GM23338 (cell line): ENCODE data around the gene RRP9. TPM values are rescaled to one million over a fixed set of nuclear protein-coding genes. Genes with fewer than 3 reads are reported as not detected.

ENCODE experiments used
- ATAC-seq: fragments of 200-7000 bp; cut with Tn5 transposase; 3 replicates; pipeline ENCODE4 v1.9.1; 2020
- DNase-seq: peaks from one replicate; pipeline ENCODE4 v3.0.0-alpha.2; 2015; ENCODE audit warnings: low spot score
- H2AFZ ChIP-seq: fragments of 200-600 bp; sonication (generic); 2 replicates; pipeline ENCODE4 v1.8.0; 2016; ENCODE audit warnings: antibody characterized with exemption, mild to moderate bottlenecking, moderate library complexity
- H3F3A ChIP-seq: fragments of 200-600 bp; sonication (generic); replicated peaks from 2 replicates; pipeline ENCODE4 v1.8.0; 2017; ENCODE audit warnings: antibody characterized with exemption, mixed run types, low read depth
- H3K27ac ChIP-seq: fragments of 200-600 bp; sonication (generic); 2 replicates; pipeline ENCODE4 v1.6.1; 2016; ENCODE audit warnings: low read depth
- H3K27me3 ChIP-seq: fragments of 200-600 bp; sonication (generic); 2 replicates; pipeline ENCODE4 v1.8.0; 2016; ENCODE audit warnings: mild to moderate bottlenecking, mixed run types, moderate library complexity; ENCODE audit not compliant: insufficient read depth
- H3K36me3 ChIP-seq: fragments of 200-600 bp; sonication (generic); 2 replicates; pipeline ENCODE4 v1.8.0; 2016; ENCODE audit warnings: mild to moderate bottlenecking; ENCODE audit not compliant: insufficient read depth
- H3K4me1 ChIP-seq: fragments of 200-600 bp; sonication (generic); 2 replicates; pipeline ENCODE4 v1.8.0; 2016; ENCODE audit warnings: mild to moderate bottlenecking, moderate library complexity; ENCODE audit not compliant: insufficient read depth
- H3K4me2 ChIP-seq: fragments of 200-600 bp; sonication (generic); 2 replicates; pipeline ENCODE4 v1.7.1; 2017; ENCODE audit warnings: mixed run types
- H3K4me3 ChIP-seq: fragments of 200-600 bp; sonication (generic); 2 replicates; pipeline ENCODE4 v1.6.1; 2016; ENCODE audit warnings: mixed run types
- H3K79me2 ChIP-seq: fragments of 200-600 bp; sonication (generic); replicated peaks from 2 replicates; pipeline ENCODE4 v1.8.0; 2017; ENCODE audit warnings: mild to moderate bottlenecking; ENCODE audit not compliant: insufficient read depth
- H3K9me2 ChIP-seq: fragments of 200-600 bp; sonication (generic); 2 replicates; pipeline ENCODE4 v1.8.0; 2017; ENCODE audit not compliant: insufficient read depth
- H4K20me1 ChIP-seq: fragments of 200-600 bp; sonication (generic); replicated peaks from 2 replicates; pipeline ENCODE4 v1.8.0; 2017; ENCODE audit warnings: mild to moderate bottlenecking; ENCODE audit not compliant: insufficient read depth
- H3K27ac Mint-ChIP-seq: 2 replicates; pipeline ENCODE4 v1.8.0; 2020; ENCODE audit warnings: inconsistent platforms, mild to moderate bottlenecking, moderate library complexity, mixed read lengths
- H3K27me3 Mint-ChIP-seq: 3 replicates; pipeline ENCODE4 v1.8.0; 2022; ENCODE audit warnings: low read depth, mild to moderate bottlenecking, moderate library complexity, mixed read lengths, inconsistent platforms; ENCODE audit not compliant: insufficient read depth, poor library complexity
- H3K36me3 Mint-ChIP-seq: 3 replicates; pipeline ENCODE4 v1.8.0; 2021; ENCODE audit warnings: low read depth, mild to moderate bottlenecking, inconsistent platforms, moderate library complexity, mixed read lengths
- H3K4me1 Mint-ChIP-seq: 3 replicates; pipeline ENCODE4 v1.8.0; 2020; ENCODE audit warnings: mild to moderate bottlenecking, inconsistent platforms, mixed read lengths
- H3K4me3 Mint-ChIP-seq: 3 replicates; pipeline ENCODE4 v1.8.0; 2021; ENCODE audit warnings: moderate library complexity, mild to moderate bottlenecking, inconsistent platforms, mixed read lengths
- H3K9me3 Mint-ChIP-seq: 3 replicates; pipeline ENCODE4 v1.8.0; 2020; ENCODE audit warnings: moderate library complexity, mild to moderate bottlenecking, inconsistent platforms, mixed read lengths
- CREB1 ChIP-seq: fragments of 250-450 bp; sonication (Bioruptor Pico); IDR thresholded peaks from 2 replicates; pipeline ENCODE4 v1.5.0; 2020; ENCODE audit warnings: low read depth, mild to moderate bottlenecking, moderate library complexity
- CTCF ChIP-seq, 2 experiments: fragments of 200-600 bp in 1 of 2; sonication (generic) in 1 of 2; conservative IDR thresholded peaks; 2 replicates each; pipeline versions ENCODE4 v1.5.1 to v1.6.1; 2016 to 2017; ENCODE audit warnings: antibody characterized with exemption in 2 of 2, low read depth in 2 of 2, mild to moderate bottlenecking in 2 of 2, moderate library complexity in 1 of 2
- ETS1 ChIP-seq: IDR thresholded peaks from 2 replicates; pipeline ENCODE4 v1.6.1; 2016; ENCODE audit warnings: antibody characterized with exemption
- EZH2 ChIP-seq: fragments of 200-600 bp; sonication (generic); IDR thresholded peaks from one replicate; pipeline ENCODE4 v1.8.0; 2017; ENCODE audit warnings: antibody characterized with exemption, mild to moderate bottlenecking, low read depth; ENCODE audit not compliant: unreplicated experiment
- JUNB ChIP-seq: IDR thresholded peaks from one replicate; pipeline ENCODE4 v1.6.1; 2016; ENCODE audit warnings: antibody characterized with exemption; ENCODE audit not compliant: unreplicated experiment
- NANOG ChIP-seq: IDR thresholded peaks from 2 replicates; pipeline ENCODE4 v1.6.1; 2016; ENCODE audit warnings: antibody characterized with exemption, borderline replicate concordance
- POLR2AphosphoS5 ChIP-seq: IDR thresholded peaks from 2 replicates; pipeline ENCODE4 v1.6.1; 2016; ENCODE audit warnings: antibody characterized with exemption, low read depth
- REST ChIP-seq: IDR thresholded peaks from one replicate; pipeline ENCODE4 v1.6.1; 2018; ENCODE audit warnings: antibody characterized with exemption; ENCODE audit not compliant: unreplicated experiment
- STAT1 ChIP-seq: IDR thresholded peaks from one replicate; pipeline ENCODE4 v1.6.1; 2016; ENCODE audit warnings: antibody characterized with exemption; ENCODE audit not compliant: unreplicated experiment
- ZNF114 ChIP-seq: fragments of 250-450 bp; sonication (Bioruptor Pico); IDR thresholded peaks from 2 replicates; pipeline ENCODE4 v1.5.0; 2020; ENCODE audit warnings: mild to moderate bottlenecking, moderate library complexity
- ZNF331 ChIP-seq: fragments of 250-450 bp; sonication (Bioruptor Pico); IDR thresholded peaks from 2 replicates; pipeline ENCODE4 v1.5.0; 2020; ENCODE audit warnings: low read depth, mild to moderate bottlenecking, moderate library complexity
- ZNF462 ChIP-seq: fragments of 250-450 bp; sonication (Bioruptor Pico); IDR thresholded peaks from 2 replicates; pipeline ENCODE4 v1.5.0; 2020; ENCODE audit warnings: mild to moderate bottlenecking, moderate library complexity
- polyA plus RNA-seq: library from polyadenylated mRNA; unstranded; fragments of >200 nt; fragmentation: Nextera tagmentation; extraction: Ambion mirVana; gene quantifications from 2 replicates; pipeline ENCODE4 v1.2.1, GENCODE V29; 2016
- total RNA-seq: library from RNA; depleted of rRNA; stranded (reverse); fragments of >200 nt; shearing (Covaris generic); gene quantifications from 2 replicates; pipeline ENCODE4 v1.2.3, GENCODE V29; 2014

Gene RRP9
- total and polyA plus RNA-seq, 2 experiments from 2014 or later, result 62.4 to 68.1 TPM

- H3K4me1 ChIP-seq, result peaks cover 15% of the 10 kb centered on the region
- H2AFZ ChIP-seq, result peak overlapping the region; percentile 58
Measured at GRCh38 chr3:51983578-51984268, 42.0 kb upstream of the RRP9 start.

More at GRCh38 chr3:51983578-51984268, 42.0 kb upstream of the RRP9 start:
- peak overlapping the region; percentile 97 for H3K27ac Mint-ChIP-seq
- peak overlapping the region; percentile 82 for H3K4me3 Mint-ChIP-seq
- Histone ChIP-seq H4K20me1 (no peaks in the 10 kb centered on the region; the same call in 1 of the 2 replicates), H3K27me3 (no peaks in the 10 kb centered on the region), H3K27ac (peak overlapping the region; percentile 89), H3K4me3 (peak overlapping the region; percentile 90), H3K79me2 (no peaks in the 10 kb centered on the region), H3K9me2 (no peaks in the 10 kb centered on the region), H3K36me3 (no peaks in the 10 kb centered on the region), H3K4me2 (peak overlapping the region; percentile 99), H3F3A (peaks cover 11% of the 10 kb centered on the region)
- peaks cover 20% of the 10 kb centered on the region for H3K4me1 Mint-ChIP-seq
- H3K36me3 Mint-ChIP-seq, result no peaks in the 10 kb centered on the region
- ATAC-seq, result no peak
- DNase-seq, result no peak
- peaks cover 16% of the 10 kb centered on the region for H3K27me3 Mint-ChIP-seq
- H3K9me3 Mint-ChIP-seq, result no peaks in the 10 kb centered on the region
- TF ChIP-seq ZNF114 (CRISPR knock-in tag) (no peak), STAT1 (no peak), ZNF331 (CRISPR knock-in tag) (no peak), JUNB (no peak), REST (no peak), ZNF462 (no peak), ETS1 (no peak), POLR2AphosphoS5 (no peak), EZH2 (no peak), CTCF (conservative IDR thresholded peaks at IDR 0.05; ENCODE audit: low read depth in 2 of 2) (no peak), CREB1 (CRISPR knock-in tag) (no peak), NANOG (no peak)
